Measurements from ENCODE around the gene PPP2R5B.
A peak's percentile ranks its signal among the peaks of the same experiment; 100 is the strongest.

PPP2R5B gene

DNA sequence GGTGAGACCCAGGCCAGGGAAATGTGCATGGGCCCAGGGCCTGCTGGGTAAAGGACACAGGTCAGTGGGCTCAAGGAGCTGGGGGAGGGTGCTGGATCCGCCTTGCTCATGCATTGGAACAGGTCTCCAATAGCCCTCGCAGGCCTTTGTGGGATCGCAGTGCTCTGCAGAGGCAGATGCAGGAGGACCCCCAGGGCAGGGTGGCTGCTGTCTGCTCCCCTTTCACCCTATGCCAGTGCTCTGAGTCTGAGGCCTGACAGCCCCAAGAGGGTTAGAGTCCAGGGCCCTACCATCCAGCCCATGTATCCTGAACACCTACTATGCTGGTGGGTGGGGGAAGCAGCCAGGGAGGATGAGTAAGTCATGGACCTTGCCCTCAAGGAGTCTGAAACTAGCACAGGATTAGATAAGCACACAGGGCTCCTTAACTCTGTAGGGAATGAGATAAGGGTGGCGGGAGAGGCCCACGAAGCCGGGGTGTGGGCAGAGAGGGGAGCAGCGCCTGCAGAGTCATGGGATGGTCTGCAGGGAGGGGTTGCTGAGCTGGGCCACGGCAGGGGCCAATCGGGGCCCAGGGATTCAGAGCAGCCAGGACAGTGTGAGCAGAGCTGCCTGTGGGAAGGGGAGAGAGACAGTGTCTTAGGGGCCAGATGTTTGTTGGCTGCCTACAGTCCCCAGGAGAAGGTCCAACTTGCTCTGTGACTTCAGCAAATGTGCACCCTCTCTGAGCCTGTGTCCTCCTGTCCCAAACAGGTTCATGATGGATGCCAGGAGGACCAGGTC, 35.6 kb upstream of the PPP2R5B start:
- DNase-seq (ENCODE audit: low read depth, low spot score): no peak

DNA sequence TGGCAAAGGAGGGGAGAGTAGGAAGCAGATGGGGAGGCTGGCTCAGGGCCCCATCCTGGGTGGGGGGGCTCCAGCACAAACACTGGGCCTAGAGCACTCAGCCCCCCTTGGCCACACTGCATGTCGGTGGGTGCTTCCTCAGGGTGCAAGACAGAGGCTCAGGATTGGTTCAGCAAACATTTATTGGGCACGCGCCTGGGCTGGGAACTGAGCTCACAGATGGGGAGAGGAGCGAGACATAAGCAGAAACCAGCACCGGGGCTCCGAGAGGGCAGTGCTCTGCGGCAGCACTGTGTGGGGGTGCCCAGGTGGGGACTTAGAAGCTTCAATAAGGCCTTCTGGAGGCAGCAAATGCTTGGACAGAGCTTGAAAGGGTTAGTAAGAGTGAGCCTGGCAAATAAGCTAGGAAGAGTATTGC, 34.0 kb upstream of the PPP2R5B start:
- no peak for DNase-seq (ENCODE audit: low read depth, low spot score)

DNA sequence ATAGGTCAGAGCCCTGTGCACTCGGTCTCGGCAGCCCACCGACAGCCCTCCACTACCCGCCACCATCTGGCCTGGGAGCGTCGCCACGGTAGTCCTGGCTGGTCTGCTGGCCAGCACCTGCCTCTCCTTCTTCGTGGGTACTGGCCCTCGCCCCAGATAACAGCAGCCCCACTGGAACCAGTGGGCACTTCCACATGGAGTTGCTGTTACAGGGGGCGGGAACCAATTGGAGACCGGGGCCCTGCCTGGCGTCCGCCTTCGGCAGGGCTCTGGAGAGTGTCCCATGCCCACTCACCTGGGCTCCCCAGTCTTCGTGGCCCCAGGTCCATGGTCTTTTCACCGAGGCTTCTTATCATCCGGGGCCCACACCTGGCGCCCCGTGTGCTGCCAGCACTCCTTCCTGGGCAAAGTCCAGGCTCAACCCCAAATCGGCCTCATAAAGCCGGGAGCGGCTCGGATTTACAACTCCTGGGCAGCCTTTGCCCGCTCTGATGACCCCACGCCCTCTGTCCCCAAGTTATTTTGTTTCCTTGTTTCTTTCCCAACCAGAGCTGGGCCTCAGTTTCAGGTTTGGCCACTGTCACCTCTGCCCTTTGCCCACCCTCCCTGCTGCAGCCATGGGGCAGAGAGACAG, 33.2 kb upstream of the PPP2R5B start:
- DNase-seq (ENCODE audit: low read depth, low spot score): no peak

DNA sequence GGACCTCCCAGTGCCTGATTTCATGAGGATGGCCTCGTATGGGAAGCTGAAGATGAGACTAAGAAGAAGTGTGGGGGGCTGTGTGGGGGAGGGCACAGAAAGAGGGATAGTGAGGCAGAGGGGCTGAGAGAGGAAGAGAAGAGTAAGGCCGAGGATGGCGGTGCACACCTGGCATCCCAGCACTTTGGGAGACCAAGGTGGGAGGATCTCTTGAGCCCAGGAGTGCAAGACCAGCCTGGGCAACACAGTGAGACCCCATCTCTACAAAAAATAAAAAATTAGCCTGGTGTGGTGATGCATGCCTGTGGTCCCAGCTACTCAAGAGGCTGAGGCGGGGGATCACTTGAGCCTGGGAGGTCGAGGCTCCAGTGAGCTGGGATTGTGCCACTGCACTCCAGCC, 32.6 kb upstream of the PPP2R5B start:
- no peak for DNase-seq (ENCODE audit: low read depth, low spot score)

DNA sequence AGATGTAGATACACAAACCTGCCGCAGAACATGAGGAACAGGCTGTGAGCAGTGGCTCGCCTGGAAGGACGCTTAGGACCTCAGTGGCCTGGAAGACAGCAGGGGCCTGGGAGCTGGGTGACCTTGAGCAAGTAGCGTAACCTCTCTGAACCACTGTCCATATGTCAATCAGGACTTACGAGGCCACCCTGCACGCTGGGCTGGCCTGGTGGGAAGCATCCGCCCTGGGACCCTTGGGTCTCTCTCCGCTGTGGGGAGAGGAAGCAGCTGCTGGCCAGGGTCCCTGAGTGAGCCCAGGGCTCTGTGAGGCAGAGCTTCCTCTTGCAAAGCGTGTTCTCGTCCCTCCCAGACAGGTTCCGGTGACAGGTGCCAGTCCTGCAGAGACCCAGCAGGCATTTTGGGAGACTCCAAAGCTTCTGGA, 32.1 kb upstream of the PPP2R5B start:
- DNase-seq (ENCODE audit: low read depth, low spot score): no peak

DNA sequence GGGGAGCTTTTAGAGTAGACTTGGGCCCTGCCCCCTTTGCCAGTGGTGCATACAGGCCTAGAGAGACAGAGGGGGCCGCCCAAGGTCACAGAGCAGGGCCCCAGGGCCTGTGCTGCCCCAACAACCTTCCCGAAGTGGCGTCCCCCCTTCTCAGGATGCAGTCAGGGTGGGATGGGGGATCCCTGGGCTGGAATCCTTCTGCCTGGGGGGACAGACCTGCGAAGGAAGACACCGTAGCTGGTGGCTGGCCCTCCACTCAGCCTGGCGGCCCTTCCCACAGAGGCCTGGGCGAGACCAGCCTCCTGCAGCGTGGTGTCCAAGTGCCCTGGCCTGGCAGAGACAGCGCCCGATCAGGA, 31.7 kb upstream of the PPP2R5B start:
- DNase-seq (ENCODE audit: low read depth, low spot score): no peak

DNA sequence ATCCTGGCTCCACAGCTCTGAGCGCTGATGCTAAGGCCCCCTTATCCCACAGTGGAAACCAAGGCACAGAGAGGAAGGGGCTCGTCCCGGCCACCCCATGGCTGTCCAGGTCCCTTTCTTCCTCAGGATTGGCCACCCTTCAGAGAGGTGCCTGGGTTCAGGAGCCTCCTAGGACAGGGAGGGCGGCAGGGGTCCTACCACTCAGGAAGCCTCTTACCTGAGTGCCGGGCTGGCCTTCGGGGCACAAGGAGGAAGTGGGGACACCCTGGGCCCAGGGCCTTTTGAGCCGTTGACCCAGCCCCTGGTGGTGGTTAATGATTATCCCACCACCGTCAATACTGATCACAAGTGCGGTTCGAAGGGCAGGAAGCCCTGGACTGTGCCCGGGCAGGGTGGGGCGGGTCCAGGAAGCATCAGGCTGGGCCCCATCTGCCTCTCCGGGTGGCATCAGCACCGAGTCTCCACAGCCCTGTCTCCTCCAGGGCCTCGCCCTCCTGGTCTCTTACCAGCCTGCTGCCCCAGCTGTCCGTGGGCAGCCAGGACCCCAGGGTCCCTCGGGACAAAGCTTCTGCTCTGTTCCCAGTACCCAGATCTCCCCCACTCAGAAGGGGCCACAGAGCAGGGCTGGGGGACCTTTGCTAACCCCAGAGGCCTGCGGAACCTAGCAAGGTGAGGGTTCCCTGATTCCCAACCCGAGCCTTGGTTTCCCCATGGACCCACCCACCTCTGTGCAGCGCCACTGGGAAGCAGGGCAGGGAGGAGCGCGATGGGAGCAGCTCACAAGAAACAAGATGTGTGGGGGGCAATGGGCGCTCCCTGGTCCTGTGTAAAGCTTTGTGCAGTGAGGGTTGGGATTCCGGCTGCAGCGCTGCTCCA, 31.1 kb upstream of the PPP2R5B start:
- DNase-seq (ENCODE audit: low read depth, low spot score): no peak

DNA sequence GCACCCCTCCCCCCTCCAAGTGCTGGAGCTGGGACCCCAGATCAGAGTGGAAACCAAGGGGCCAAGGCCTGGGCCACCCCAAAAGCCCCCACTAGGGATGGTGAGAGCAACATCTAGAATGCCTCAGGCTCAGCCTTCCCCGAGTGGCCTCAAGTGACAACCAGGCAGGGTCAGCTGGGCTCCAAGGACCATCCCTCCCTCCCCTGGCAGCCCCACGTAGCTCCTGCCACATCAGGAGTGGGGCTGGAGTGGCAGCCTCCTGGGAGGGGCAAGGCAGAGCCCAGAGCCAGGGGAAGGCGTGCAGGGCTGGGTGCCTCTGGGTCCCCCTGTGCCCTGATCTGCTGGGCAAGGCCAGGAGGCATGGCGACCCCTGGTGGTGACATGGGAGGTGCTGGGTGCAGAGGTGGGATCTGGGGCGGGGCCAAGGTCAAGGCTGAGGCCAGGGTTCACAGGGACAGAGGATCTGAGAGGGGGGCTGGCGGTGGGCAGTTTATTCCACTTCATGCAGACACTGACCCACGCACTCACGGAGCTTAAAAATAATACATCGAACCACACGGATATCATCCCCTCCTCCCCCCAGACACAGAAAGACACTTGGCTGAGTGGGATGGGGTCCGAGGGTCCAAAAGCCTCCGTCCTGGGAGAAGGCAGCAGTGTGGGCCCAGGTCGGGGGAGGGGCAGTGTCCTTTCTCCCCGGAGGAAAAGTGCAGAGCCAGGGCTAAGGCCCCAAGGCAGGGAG, 30.2 kb upstream of the PPP2R5B start:
- peak; percentile 85 for DNase-seq (ENCODE audit: low read depth, low spot score)

DNA sequence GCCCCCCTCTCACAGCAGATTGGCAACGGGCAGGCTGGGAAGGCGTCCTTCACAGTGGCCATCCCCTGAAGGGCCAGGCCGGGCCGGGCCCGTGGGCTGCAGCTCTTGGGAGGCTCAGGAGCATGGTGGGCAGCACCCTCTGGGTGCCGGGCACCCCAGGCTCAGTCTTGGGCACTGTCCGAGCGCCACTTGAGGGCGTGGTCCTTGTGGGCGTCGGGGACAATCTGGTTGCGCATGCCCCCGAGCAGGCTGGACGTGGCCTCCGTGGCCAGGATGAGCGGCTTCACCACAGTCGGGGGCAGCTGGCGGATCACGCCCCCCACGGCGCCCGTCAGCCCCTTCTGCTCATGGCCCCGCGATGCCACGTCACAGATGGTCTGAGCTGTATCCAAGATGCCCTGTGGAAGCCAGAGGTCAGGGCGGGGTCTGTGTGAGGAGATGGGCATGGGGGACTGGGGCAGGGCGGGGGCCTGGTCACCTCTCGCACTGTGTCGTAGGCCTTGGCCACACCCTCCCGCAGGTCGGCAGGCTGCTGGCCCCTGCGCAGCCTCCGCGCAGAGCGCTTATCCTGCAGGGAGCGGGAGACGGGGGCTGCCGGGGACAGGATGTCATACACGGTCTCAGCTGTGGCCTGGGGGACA, 29.6 kb upstream of the PPP2R5B start:
- no peak for DNase-seq (ENCODE audit: low read depth, low spot score)

DNA sequence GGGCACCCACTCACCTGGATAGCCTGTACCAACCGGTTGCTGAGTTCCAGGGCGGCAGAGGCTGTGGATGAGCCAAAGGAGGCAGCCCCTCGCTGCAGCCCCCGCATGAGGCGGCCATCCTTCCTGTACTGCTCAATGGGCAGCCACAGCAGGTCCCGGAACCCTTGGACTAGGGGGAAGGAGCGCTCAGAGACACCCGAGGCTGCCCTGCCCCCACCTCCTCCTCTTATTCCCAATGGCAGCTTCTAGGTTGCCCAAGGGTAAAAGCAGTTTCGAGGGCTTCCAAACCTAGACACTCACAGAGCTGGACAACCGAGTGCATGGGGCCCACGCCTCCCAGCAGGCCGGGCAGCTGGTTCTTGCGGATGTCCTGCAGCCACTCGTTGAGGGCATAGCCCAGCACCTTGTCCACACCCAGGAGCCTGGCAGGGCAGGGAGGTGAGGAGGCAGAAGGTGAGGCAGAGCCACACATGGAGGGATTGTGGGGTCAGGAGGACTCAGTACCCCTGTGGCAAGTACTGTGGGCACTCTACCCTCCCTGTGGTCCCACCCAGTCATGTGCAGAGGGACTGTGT, 28.0 kb upstream of the PPP2R5B start:
- DNase-seq (ENCODE audit: low read depth, low spot score): no peak

DNA sequence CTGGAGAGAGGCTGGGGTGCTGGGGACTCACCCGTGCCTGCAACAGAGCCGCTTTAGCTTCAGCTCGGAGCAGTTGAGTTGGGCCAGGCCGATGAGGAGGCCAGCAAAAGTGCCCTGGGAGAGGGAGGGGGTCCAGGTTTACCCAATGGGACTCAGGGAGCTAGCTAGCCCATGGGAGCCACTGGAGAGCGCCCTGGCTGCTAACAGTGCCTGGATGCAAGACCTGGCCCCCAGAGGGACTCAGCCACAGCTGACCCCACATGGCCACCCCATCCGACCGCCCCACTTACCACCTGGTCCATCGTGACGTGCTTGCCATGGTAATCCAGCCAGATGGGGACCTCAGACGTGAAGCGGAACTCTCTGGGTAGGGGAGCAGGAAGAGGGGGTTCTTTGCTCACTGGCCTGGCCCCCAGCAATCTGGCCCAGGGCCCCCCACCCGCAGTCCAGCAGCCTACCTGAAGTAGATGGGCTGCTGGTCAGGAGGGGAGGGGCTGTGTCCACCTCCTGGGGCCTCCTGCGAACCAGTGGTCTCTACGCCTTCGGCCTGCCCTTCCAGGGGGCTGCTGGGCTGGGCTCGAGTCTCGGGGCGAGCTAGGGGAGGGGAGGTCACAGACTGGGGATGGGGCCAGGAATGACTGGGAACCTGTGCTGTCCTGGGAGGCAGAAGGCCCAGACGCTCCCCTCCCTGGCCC, 27.0 kb upstream of the PPP2R5B start:
- DNase-seq (ENCODE audit: low read depth, low spot score): no peak

DNA sequence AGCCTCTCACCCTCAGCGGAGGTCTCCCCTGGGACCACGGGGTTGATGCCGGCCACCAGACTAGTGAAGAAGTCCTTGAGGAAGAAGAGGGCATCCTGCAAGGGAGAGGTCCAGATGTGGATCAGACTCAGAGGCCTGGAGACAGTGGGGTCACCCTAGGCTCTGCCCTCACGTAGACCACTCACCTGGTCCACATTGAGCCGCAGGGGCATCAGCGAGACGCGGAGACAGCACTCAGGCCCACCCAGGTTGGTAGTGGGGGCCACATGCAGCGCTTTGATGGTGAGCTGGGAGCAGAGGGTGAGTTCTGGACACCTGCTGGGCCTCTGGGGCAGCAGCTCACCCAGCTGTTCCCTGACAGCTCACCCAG, 26.4 kb upstream of the PPP2R5B start:
- no peak for DNase-seq (ENCODE audit: low read depth, low spot score)

DNA sequence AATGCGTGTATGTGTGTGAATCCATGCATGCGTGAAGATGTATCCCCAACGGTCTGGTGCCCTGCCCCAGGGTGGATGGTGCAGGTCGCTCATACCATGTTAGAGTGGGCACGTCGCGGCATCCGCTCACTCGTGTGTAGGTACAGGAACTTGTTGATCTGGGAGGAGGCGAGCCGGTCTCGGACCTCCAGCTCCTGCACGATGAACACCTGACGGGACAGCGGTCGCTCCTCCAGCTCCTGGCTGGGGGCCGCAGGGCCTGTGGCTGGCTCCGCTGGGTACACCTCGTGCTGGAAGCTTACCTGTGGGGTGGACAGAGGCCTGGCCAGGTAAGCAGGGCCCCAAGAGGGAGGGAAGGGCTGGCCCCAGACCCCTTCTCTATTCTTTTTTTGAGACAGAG, 25.9 kb upstream of the PPP2R5B start:
- DNase-seq (ENCODE audit: low read depth, low spot score): no peak

DNA sequence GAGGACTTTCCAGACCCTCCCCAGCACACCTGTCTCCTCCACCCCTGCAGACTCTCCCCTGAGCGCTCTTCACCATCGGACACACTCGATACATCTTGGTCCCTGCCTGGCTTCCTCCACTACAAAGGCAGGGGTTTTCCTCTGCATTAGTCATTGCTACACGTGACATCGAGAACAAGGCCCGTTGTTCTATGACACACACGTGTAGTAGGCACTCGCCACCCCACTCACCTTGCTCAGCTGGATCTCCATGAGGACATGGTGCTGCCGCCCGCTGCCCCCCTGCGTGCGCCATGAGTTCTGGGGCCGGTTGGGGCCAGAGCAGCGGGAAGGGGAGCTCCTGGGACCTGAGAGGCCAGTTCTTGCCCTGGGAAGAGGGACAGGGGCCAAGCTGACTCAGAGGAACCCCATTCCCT, 24.2 kb upstream of the PPP2R5B start:
- peak; percentile 18 for DNase-seq (ENCODE audit: low read depth, low spot score)

DNA sequence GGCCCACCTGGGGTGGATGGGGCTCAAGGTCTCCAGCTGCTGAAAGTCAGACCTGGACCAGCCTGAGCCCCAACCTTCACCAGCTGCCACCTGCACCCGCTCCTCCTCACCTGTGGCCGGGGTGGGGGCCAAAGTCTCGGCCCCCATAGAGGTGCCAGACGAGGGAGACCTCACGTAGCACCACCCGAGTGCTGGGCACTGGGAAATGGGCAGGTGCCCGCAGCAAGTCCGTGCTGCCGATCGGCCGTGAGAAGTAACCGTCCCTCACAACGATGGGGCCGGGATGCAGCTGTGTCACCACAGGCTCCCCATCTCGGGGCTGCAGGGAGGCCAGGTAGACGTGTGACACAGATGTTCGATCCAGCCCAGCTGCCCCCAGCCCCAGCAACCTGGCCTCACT, 23.7 kb upstream of the PPP2R5B start:
- DNase-seq (ENCODE audit: low read depth, low spot score): no peak

DNA sequence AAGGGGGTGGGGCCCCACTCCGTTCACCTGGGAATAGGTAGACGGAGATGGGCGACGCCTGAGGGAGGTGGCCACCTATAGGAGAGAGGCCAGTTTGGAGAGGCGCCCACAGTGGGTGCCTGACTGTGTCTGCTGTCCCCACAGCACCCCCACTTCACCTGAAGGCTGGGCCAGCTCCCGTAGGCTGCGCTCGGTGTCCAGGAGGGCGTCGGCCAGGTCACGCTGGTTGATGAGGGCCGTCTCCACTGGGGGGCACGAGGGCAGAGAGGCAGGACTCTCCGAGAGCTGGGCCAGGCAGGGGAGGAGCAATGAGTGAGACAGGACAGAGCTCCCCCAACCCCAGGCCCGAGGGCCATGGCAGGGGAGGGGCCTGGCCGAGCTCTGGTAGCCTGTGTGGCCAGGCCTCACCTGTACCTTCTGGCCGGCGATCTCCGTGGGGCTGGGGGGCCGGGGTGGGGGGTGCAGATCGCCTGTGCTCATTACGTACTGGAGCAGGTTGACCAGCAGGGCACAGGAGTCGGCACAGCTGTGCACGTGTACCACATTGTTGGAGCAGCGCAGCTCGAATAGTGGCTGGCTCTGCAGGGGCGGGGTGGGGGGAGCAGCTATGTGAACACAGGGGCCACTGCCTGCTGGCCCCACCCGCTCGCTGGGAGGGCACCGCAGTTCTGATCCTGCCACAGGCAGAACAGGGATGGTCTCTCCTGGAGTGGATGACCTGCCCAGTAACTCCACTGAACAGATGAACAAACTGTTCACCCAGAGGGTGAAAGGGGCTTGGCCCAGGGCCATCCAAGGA, 22.2 kb upstream of the PPP2R5B start:
- no peak for DNase-seq (ENCODE audit: low read depth, low spot score)

DNA sequence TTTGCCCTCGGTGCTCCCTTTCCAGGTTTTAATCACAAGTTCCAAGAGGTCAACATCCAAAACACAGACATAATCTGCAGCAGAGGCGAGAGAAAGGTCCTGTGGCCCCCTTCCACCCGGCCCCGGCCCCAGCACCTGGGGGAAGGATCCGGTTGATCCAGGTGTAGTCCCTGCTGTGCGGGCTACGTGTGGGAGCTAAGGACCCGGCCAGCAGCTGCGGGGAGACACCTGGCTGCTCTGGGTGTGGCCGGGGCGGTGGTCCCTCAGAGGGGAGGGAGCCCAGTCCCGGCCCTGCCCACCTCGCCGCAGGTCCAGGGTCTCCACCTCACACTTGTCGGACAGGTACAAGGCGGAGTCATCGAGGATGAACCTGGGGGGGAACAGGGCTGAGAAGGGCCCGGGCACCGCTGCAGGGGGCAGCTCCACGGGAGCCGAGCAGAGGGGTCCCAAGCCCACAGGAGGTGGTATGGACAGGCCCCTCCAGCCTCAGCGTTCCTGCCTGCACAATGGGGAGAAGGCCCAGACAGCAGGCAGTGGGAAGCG, 21.1 kb upstream of the PPP2R5B start:
- DNase-seq (ENCODE audit: low read depth, low spot score): no peak

DNA sequence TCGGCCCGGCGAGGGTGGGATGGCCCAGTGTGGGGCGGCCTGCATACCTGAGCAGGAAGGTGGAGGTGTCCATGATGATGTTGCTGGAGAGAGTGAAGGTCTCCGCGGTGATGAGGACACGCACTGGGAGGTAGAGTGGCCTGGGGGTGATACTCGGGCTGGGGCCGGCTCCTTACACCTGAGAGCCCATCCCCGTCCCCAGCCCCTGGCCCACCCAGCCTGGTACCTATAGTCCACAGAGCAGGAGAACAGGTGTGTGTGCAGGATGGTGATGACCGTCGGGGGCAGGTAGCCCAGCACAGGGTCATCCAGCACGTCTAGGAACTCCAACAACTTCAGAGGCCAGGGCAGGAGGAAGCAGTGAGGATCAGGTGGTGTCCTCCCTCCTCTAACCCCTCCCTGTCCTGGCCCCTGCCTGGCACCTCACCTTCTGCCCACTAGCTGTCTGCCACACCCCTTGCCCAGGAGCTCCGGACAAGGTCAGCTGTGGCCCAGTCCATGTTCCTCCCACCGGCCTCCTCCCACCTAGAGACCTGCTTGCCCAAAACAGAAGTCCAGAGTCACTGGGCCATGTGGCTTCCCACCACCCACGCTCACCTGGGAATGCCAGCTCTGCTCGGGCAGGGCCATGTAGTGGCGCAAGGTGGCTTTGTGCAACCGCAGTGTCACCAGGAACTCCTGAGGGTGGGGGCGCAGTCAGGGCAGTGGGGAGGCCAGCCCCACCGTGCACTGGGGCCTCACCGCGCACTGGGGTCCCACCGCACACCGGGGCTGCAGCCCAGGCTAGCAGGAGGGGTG, 18.8 kb upstream of the PPP2R5B start:
- no peak for DNase-seq (ENCODE audit: low read depth, low spot score)

DNA sequence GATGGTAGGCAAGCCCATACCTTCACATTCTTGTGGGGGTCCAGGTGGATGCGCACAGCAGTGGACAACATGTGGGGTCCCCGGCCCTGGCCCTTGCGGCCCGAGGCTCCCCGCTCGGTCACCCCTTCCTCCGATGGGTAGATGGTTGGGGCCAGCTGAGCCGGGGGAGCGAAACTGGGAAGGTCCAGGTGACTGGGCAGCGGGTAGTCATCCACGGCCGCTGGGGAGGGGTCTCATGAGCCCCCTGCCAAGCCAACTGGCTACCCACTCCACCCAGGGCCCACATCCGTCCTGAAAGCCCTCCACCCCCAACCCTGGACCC, 18.2 kb upstream of the PPP2R5B start:
- DNase-seq (ENCODE audit: low read depth, low spot score): no peak
